ENCODE results near the gene EIF3I. TPM values are rescaled to one million over a fixed set of nuclear protein-coding genes. Genes with fewer than 3 reads are reported as not detected.

Gene EIF3I
- total RNA-seq, 1 donor from 2014 or later = 171 TPM

DNA sequence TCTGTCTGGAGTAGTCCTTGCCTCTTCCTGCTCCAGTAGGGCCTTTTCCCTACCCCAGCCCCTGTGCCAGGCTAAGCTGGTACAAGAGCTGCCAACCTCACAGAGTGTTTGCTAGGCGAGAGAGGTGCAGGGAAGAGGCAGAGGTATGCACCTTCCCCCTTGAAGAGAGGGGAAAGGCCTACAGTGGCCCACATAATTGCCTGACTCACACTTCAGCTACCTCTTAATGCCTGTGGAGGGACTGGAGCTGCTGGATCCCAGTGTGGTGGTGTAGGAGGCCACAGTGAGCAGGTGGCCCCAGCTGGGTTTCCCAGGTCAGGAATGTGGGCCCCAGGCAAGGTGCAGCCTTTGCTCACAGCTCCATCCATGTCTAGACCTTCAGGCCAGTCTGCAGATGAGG, 25.1 kb upstream of the EIF3I start:
- H3K4me3 ChIP-seq (ENCODE audit: low read length in 3 of 3) = no peak overlapping the region
- peaks cover 46 to 61% (median 56%) of the 10 kb centered on the region in 3 donors for H3K4me1 ChIP-seq (ENCODE audit: control insufficient read depth in 3 of 3, insufficient read depth in 3 of 3, low read length in 3 of 3)
- H3K9me3 ChIP-seq (ENCODE audit: control insufficient read depth in 3 of 3, low read length in 3 of 3) = no peaks in the 10 kb centered on the region
- H3K27me3 ChIP-seq (ENCODE audit: control insufficient read depth in 3 of 3, insufficient read depth in 3 of 3, low read length in 3 of 3) = no peaks in the 10 kb centered on the region
- peaks cover 50 to 58% (median 51%) of the 10 kb centered on the region in 3 donors for H3K36me3 ChIP-seq (ENCODE audit: control insufficient read depth in 3 of 3, insufficient read depth in 3 of 3, low read length in 3 of 3)
- H3K27ac ChIP-seq (ENCODE audit: low read depth, low read length) = peak overlapping the region; percentile 99
- H3K9ac ChIP-seq (ENCODE audit: low read depth in 1 of 3, low read length in 3 of 3) = peak overlapping the region in 1 of 3 donors; percentile 95

- Histone ChIP-seq H3K27me3 (ENCODE audit: control insufficient read depth in 3 of 3, insufficient read depth in 3 of 3, low read length in 3 of 3) (no peaks in the 10 kb centered on the region), H3K27ac (ENCODE audit: low read depth, low read length) (peak overlapping the region; percentile 99), H3K36me3 (ENCODE audit: control insufficient read depth in 3 of 3, insufficient read depth in 3 of 3, low read length in 3 of 3) (peaks cover 43 to 51% (median 44%) of the 10 kb centered on the region in 3 donors)
Observed at GRCh38 chr1:32197837-32198236, 24.4 kb upstream of the EIF3I start.

DNA sequence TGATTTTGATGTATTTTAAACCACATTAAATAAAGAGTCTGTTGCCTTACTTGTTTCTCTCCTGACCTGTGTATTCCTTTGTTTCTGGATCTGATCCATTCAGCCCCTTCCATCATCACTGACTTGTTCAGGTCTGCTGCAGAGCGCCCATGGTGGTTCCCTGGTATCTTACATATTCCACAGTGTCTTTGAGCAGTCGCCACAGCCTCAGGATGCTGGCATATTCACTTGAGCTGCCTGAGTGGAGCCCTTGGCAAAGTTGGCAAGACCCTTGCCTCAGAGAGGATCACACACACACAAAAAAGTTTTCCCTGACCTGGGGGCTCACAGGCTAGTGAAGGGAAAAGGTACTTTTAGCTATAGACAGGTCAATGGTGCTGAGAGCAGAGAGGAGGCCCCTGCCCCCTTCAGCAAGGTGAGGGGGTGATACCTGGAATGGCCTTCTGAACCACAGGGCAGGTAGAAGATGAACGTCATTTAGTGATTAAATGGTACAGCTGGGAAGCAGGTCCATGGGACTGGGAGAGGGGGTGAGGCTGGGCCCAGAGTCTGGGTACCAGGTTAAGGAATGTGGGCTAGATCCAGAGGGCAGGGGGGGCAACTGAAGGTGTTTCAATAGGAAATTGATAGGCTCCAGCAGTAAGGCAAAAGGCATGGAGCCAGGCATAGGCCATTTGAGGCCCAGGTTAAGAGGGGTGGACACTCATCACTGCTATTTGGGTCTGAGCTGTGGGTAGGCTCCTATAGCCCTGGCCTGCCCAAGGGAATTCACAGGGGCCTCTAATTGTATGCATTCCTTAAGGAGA, 23.8 kb upstream of the EIF3I start:
- Histone ChIP-seq H3K9me3 (ENCODE audit: control insufficient read depth in 3 of 3, low read length in 3 of 3) (no peaks in the 10 kb centered on the region), H3K36me3 (ENCODE audit: control insufficient read depth in 3 of 3, insufficient read depth in 3 of 3, low read length in 3 of 3) (peaks cover 37 to 45% (median 39%) of the 10 kb centered on the region in 3 donors), H3K27me3 (ENCODE audit: control insufficient read depth in 3 of 3, insufficient read depth in 3 of 3, low read length in 3 of 3) (no peaks in the 10 kb centered on the region), H3K4me3 (ENCODE audit: low read length in 3 of 3) (peak overlapping the region in 1 of 3 donors; percentile 89), H3K27ac (ENCODE audit: low read depth, low read length) (peak overlapping the region; percentile 99), H3K9ac (ENCODE audit: low read depth in 1 of 3, low read length in 3 of 3) (peak overlapping the region; percentile 61 to 95 (median 92)), H3K4me1 (ENCODE audit: control insufficient read depth in 3 of 3, insufficient read depth in 3 of 3, low read length in 3 of 3) (peaks cover 51 to 66% (median 63%) of the 10 kb centered on the region in 3 donors)

More at GRCh38 chr1:32197837-32198236, 24.4 kb upstream of the EIF3I start:
- Histone ChIP-seq H3K9ac (ENCODE audit: low read depth in 1 of 3, low read length in 3 of 3) (peak overlapping the region in 2 of 3 donors; percentile 10 to 95), H3K4me3 (ENCODE audit: low read length in 3 of 3) (no peak overlapping the region), H3K9me3 (ENCODE audit: control insufficient read depth in 3 of 3, low read length in 3 of 3) (no peaks in the 10 kb centered on the region), H3K4me1 (ENCODE audit: control insufficient read depth in 3 of 3, insufficient read depth in 3 of 3, low read length in 3 of 3) (peaks cover 51 to 66% (median 63%) of the 10 kb centered on the region in 3 donors)

DNA sequence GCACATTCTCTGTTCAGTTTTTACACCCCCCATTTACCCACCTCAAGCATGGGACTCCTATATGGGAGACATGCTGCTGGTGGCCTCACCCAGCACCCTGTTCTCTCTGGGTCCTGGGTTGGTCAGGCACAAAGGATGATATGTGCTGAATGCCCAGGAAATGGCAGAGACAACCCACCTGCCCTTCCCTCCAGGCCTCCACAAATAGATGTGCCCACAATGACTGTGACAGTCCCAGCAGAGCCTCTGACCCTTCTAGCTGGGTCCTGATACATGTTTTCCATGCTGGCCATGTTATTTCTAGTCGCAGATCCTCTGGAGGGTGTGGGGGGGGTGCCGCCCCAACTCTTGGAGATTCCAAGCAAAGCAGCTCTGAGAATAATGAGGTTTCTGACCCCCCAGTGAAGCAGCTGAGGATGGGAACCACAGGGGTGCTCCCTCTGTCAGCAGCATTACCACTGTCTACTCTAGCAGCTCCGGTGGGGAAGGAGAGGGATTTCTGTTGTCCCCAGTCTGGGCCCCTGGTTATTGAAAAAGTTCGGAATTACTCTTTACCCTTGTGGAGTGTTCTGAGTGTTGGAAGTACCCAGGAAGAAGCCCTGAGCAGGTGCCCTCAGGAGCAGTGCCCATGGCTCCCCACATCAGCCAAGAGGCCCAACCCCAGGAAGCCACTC, 23.0 kb upstream of the EIF3I start:
- Histone ChIP-seq H3K36me3 (ENCODE audit: control insufficient read depth in 3 of 3, insufficient read depth in 3 of 3, low read length in 3 of 3) (peaks cover 31 to 45% (median 41%) of the 10 kb centered on the region in 3 donors), H3K4me3 (ENCODE audit: low read length in 3 of 3) (peak overlapping the region; percentile 86 to 89 (median 89)), H3K9ac (ENCODE audit: low read depth in 1 of 3, low read length in 3 of 3) (peak overlapping the region; percentile 61 to 95 (median 92)), H3K27me3 (ENCODE audit: control insufficient read depth in 3 of 3, insufficient read depth in 3 of 3, low read length in 3 of 3) (no peaks in the 10 kb centered on the region), H3K9me3 (ENCODE audit: control insufficient read depth in 3 of 3, low read length in 3 of 3) (no peaks in the 10 kb centered on the region), H3K4me1 (ENCODE audit: control insufficient read depth in 3 of 3, insufficient read depth in 3 of 3, low read length in 3 of 3) (peaks cover 51 to 66% (median 63%) of the 10 kb centered on the region in 3 donors), H3K27ac (ENCODE audit: low read depth, low read length) (peak overlapping the region; percentile 99)

- Histone ChIP-seq H3K4me3 (ENCODE audit: low read length in 3 of 3) (peak overlapping the region; percentile 86 to 89 (median 89)), H3K4me1 (ENCODE audit: control insufficient read depth in 3 of 3, insufficient read depth in 3 of 3, low read length in 3 of 3) (peaks cover 51 to 66% (median 63%) of the 10 kb centered on the region in 3 donors), H3K27me3 (ENCODE audit: control insufficient read depth in 3 of 3, insufficient read depth in 3 of 3, low read length in 3 of 3) (no peaks in the 10 kb centered on the region), H3K36me3 (ENCODE audit: control insufficient read depth in 3 of 3, insufficient read depth in 3 of 3, low read length in 3 of 3) (peaks cover 26 to 45% (median 38%) of the 10 kb centered on the region in 3 donors), H3K27ac (ENCODE audit: low read depth, low read length) (peak overlapping the region; percentile 99), H3K9ac (ENCODE audit: low read depth in 1 of 3, low read length in 3 of 3) (peak overlapping the region; percentile 83 to 95 (median 92)), H3K9me3 (ENCODE audit: control insufficient read depth in 3 of 3, low read length in 3 of 3) (no peaks in the 10 kb centered on the region)
Observed at GRCh38 chr1:32199717-32200072, 22.5 kb upstream of the EIF3I start.

- Histone ChIP-seq H3K4me3 (ENCODE audit: low read length in 3 of 3) (peak within 1 kb of the TSS; percentile 86 to 89 (median 89)), H3K4me1 (ENCODE audit: control insufficient read depth in 3 of 3, insufficient read depth in 3 of 3, low read length in 3 of 3) (peaks cover 57 to 69% (median 69%) of the 10 kb centered on the region in 3 donors), H3K27ac (ENCODE audit: low read depth, low read length) (peak within 1 kb of the TSS; percentile 99), H3K9me3 (ENCODE audit: control insufficient read depth in 3 of 3, low read length in 3 of 3) (no peaks in the 10 kb centered on the region), H3K36me3 (ENCODE audit: control insufficient read depth in 3 of 3, insufficient read depth in 3 of 3, low read length in 3 of 3) (peaks cover 18 to 38% (median 33%) of the 10 kb centered on the region in 3 donors), H3K27me3 (ENCODE audit: control insufficient read depth in 3 of 3, insufficient read depth in 3 of 3, low read length in 3 of 3) (no peaks in the 10 kb centered on the region), H3K9ac (ENCODE audit: low read depth in 1 of 3, low read length in 3 of 3) (peak within 1 kb of the TSS; percentile 83 to 95 (median 92))
Observed at GRCh38 chr1:32200226-32201010, 21.8 kb upstream of the EIF3I start, which contains the start of gene CCDC28B. TSS of gene CCDC28B (plus strand) at chr1:32200595. CDS start at chr1:32201936, 1,341 bp downstream.

- H3K36me3 ChIP-seq (ENCODE audit: control insufficient read depth in 3 of 3, insufficient read depth in 3 of 3, low read length in 3 of 3) = peaks cover 15 to 30% (median 26%) of the 10 kb centered on the region in 3 donors
- peaks cover 63 to 72% (median 69%) of the 10 kb centered on the region in 3 donors for H3K4me1 ChIP-seq (ENCODE audit: control insufficient read depth in 3 of 3, insufficient read depth in 3 of 3, low read length in 3 of 3)
- H3K9me3 ChIP-seq (ENCODE audit: control insufficient read depth in 3 of 3, low read length in 3 of 3) = no peaks in the 10 kb centered on the region
- peak overlapping the region; percentile 99 for H3K27ac ChIP-seq (ENCODE audit: low read depth, low read length)
- peak overlapping the region; percentile 83 to 95 (median 92) for H3K9ac ChIP-seq (ENCODE audit: low read depth in 1 of 3, low read length in 3 of 3)
- H3K4me3 ChIP-seq (ENCODE audit: low read length in 3 of 3) = peak overlapping the region; percentile 86 to 89 (median 89)
- H3K27me3 ChIP-seq (ENCODE audit: control insufficient read depth in 3 of 3, insufficient read depth in 3 of 3, low read length in 3 of 3) = no peaks in the 10 kb centered on the region
Observed at GRCh38 chr1:32201011-32201855, 21.0 kb upstream of the EIF3I start.

DNA sequence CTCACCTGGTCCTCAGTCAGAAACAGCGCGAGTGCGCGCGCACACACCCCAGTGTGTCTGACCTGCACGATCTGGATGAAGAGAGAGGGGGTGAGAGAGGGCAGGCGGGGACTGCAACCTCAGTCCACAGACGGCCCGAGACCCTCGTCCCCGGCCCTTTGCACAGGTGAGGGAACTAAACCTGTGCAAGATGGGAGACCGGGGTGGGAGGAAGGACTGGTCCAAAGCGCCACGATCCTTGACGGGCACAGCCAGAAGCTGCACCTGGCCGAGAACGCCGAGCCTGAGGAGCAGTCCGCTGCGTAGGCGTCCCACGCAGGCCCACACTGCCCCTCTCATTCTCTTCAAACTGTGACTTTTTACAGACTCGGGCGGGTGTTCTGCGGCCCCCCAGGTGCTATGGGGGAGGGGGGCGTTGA, 17.3 kb upstream of the EIF3I start:
- no peaks in the 10 kb centered on the region for H3K9me3 ChIP-seq (ENCODE audit: control insufficient read depth in 3 of 3, low read length in 3 of 3)
- no peaks in the 10 kb centered on the region for H3K27me3 ChIP-seq (ENCODE audit: control insufficient read depth in 3 of 3, insufficient read depth in 3 of 3, low read length in 3 of 3)
- H3K27ac ChIP-seq (ENCODE audit: low read depth, low read length) = peak overlapping the region; percentile 56
- peaks cover 46 to 51% (median 49%) of the 10 kb centered on the region in 3 donors for H3K4me1 ChIP-seq (ENCODE audit: control insufficient read depth in 3 of 3, insufficient read depth in 3 of 3, low read length in 3 of 3)
- H3K36me3 ChIP-seq (ENCODE audit: control insufficient read depth in 3 of 3, insufficient read depth in 3 of 3, low read length in 3 of 3) = peaks cover 0 to 24% (median 12%) of the 10 kb centered on the region in 3 donors
- H3K4me3 ChIP-seq (ENCODE audit: low read length in 3 of 3) = peak overlapping the region; percentile 85 to 93 (median 86)
- H3K9ac ChIP-seq (ENCODE audit: low read depth in 1 of 3, low read length in 3 of 3) = peak overlapping the region in 2 of 3 donors; percentile 83 to 94
